ENCODE results near the gene IGFL2.
"Not testable (repeated sequence)": the region's sequence is repeated elsewhere in the genome, so short reads cannot be mapped to it uniquely, and the experiment has no call there.

The IGFL2 gene

GRCh38 chr19:46147791-46148288, at the start of gene IGFL2:
Gene IGFL2 (plus strand): TSS chr19:46148238. CDS start chr19:46148279, 41 bp downstream.
- Histone ChIP-seq H3K27ac (ENCODE audit: low read depth, low read length) (no peak within 1 kb of the TSS), H3K36me3 (ENCODE audit: insufficient read depth, low read length) (no peaks in the 10 kb centered on the region), H3K9me3 (ENCODE audit: low read length) (no peaks in the 10 kb centered on the region), H3K27me3 (ENCODE audit: control insufficient read depth in 1 of 2, insufficient read depth in 2 of 2, low read length in 2 of 2) (no peaks in the 10 kb centered on the region), H3K4me1 (ENCODE audit: insufficient read depth, low read length) (no peaks in the 10 kb centered on the region), H3K9ac (ENCODE audit: low read length) (no peak within 1 kb of the TSS), H3K4me3 (ENCODE audit: low read depth in 1 of 2, low read length in 2 of 2) (no peak within 1 kb of the TSS)

- no peaks in the 10 kb centered on the region for H3K27me3 ChIP-seq (ENCODE audit: control insufficient read depth in 1 of 2, insufficient read depth in 2 of 2, low read length in 2 of 2)
- no peak overlapping the region for H3K4me3 ChIP-seq (ENCODE audit: low read depth in 1 of 2, low read length in 2 of 2)
- no peak overlapping the region for H3K9ac ChIP-seq (ENCODE audit: low read length)
- H3K4me1 ChIP-seq (ENCODE audit: insufficient read depth, low read length) = no peaks in the 10 kb centered on the region
- no peak overlapping the region for H3K27ac ChIP-seq (ENCODE audit: low read depth, low read length)
- H3K9me3 ChIP-seq (ENCODE audit: low read length) = no peaks in the 10 kb centered on the region
- H3K36me3 ChIP-seq (ENCODE audit: insufficient read depth, low read length) = no peaks in the 10 kb centered on the region
Measured at GRCh38 chr19:46100344-46100743, 47.7 kb upstream of the IGFL2 start.

- H3K4me1 ChIP-seq (ENCODE audit: insufficient read depth, low read length) = no peaks in the 10 kb centered on the region
Measured at GRCh38 chr19:46101293-46101692, 46.7 kb upstream of the IGFL2 start.

GRCh38 chr19:46102333-46102732, 45.7 kb upstream of the IGFL2 start:
- not testable (repeated sequence) for H3K4me3 ChIP-seq (ENCODE audit: low read depth in 1 of 2, low read length in 2 of 2); H3K27me3 ChIP-seq (ENCODE audit: control insufficient read depth in 1 of 2, insufficient read depth in 2 of 2, low read length in 2 of 2); H3K36me3 ChIP-seq (ENCODE audit: insufficient read depth, low read length); H3K27ac ChIP-seq (ENCODE audit: low read depth, low read length); H3K9ac ChIP-seq (ENCODE audit: low read length); H3K9me3 ChIP-seq (ENCODE audit: low read length); H3K4me1 ChIP-seq (ENCODE audit: insufficient read depth, low read length)

More at GRCh38 chr19:46101293-46101692, 46.7 kb upstream of the IGFL2 start:
- Histone ChIP-seq H3K27ac (ENCODE audit: low read depth, low read length) (no peak overlapping the region), H3K9ac (ENCODE audit: low read length) (no peak overlapping the region), H3K4me3 (ENCODE audit: low read depth in 1 of 2, low read length in 2 of 2) (no peak overlapping the region), H3K9me3 (ENCODE audit: low read length) (no peaks in the 10 kb centered on the region), H3K36me3 (ENCODE audit: insufficient read depth, low read length) (no peaks in the 10 kb centered on the region), H3K27me3 (ENCODE audit: control insufficient read depth in 1 of 2, insufficient read depth in 2 of 2, low read length in 2 of 2) (no peaks in the 10 kb centered on the region)

GRCh38 chr19:46107371-46107770, 40.7 kb upstream of the IGFL2 start:
- Histone ChIP-seq H3K9me3 (ENCODE audit: low read length) (no peaks in the 10 kb centered on the region), H3K9ac (ENCODE audit: low read length) (no peak overlapping the region), H3K27ac (ENCODE audit: low read depth, low read length) (no peak overlapping the region), H3K4me3 (ENCODE audit: low read depth in 1 of 2, low read length in 2 of 2) (no peak overlapping the region), H3K27me3 (ENCODE audit: control insufficient read depth in 1 of 2, insufficient read depth in 2 of 2, low read length in 2 of 2) (no peaks in the 10 kb centered on the region), H3K36me3 (ENCODE audit: insufficient read depth, low read length) (no peaks in the 10 kb centered on the region), H3K4me1 (ENCODE audit: insufficient read depth, low read length) (peaks cover 2% of the 10 kb centered on the region)

- Histone ChIP-seq H3K36me3 (ENCODE audit: insufficient read depth, low read length) (no peaks in the 10 kb centered on the region), H3K4me1 (ENCODE audit: insufficient read depth, low read length) (peaks cover 23% of the 10 kb centered on the region), H3K9me3 (ENCODE audit: low read length) (no peaks in the 10 kb centered on the region), H3K27ac (ENCODE audit: low read depth, low read length) (no peak overlapping the region), H3K27me3 (ENCODE audit: control insufficient read depth in 1 of 2, insufficient read depth in 2 of 2, low read length in 2 of 2) (no peaks in the 10 kb centered on the region), H3K4me3 (ENCODE audit: low read depth in 1 of 2, low read length in 2 of 2) (no peak overlapping the region), H3K9ac (ENCODE audit: low read length) (no peak overlapping the region)
Measured at GRCh38 chr19:46109876-46110275, 38.2 kb upstream of the IGFL2 start.

GRCh38 chr19:46111376-46111775, 36.7 kb upstream of the IGFL2 start:
- no peak overlapping the region for H3K27ac ChIP-seq (ENCODE audit: low read depth, low read length)
- H3K36me3 ChIP-seq (ENCODE audit: insufficient read depth, low read length) = no peaks in the 10 kb centered on the region
- H3K9me3 ChIP-seq (ENCODE audit: low read length) = no peaks in the 10 kb centered on the region
- H3K9ac ChIP-seq (ENCODE audit: low read length) = no peak overlapping the region
- no peak overlapping the region for H3K4me3 ChIP-seq (ENCODE audit: low read depth in 1 of 2, low read length in 2 of 2)
- H3K4me1 ChIP-seq (ENCODE audit: insufficient read depth, low read length) = peaks cover 30% of the 10 kb centered on the region
- H3K27me3 ChIP-seq (ENCODE audit: control insufficient read depth in 1 of 2, insufficient read depth in 2 of 2, low read length in 2 of 2) = no peaks in the 10 kb centered on the region

- H3K9me3 ChIP-seq (ENCODE audit: low read length) = no peaks in the 10 kb centered on the region
- no peaks in the 10 kb centered on the region for H3K36me3 ChIP-seq (ENCODE audit: insufficient read depth, low read length)
- no peak overlapping the region for H3K9ac ChIP-seq (ENCODE audit: low read length)
- peaks cover 30% of the 10 kb centered on the region for H3K4me1 ChIP-seq (ENCODE audit: insufficient read depth, low read length)
- H3K27me3 ChIP-seq (ENCODE audit: control insufficient read depth in 1 of 2, insufficient read depth in 2 of 2, low read length in 2 of 2) = no peaks in the 10 kb centered on the region
- H3K4me3 ChIP-seq (ENCODE audit: low read depth in 1 of 2, low read length in 2 of 2) = no peak overlapping the region
- H3K27ac ChIP-seq (ENCODE audit: low read depth, low read length) = no peak overlapping the region
Measured at GRCh38 chr19:46112527-46112926, 35.5 kb upstream of the IGFL2 start.

- Histone ChIP-seq H3K27ac (ENCODE audit: low read depth, low read length) (peak overlapping the region; percentile 16), H3K36me3 (ENCODE audit: insufficient read depth, low read length) (no peaks in the 10 kb centered on the region), H3K9ac (ENCODE audit: low read length) (no peak overlapping the region), H3K4me1 (ENCODE audit: insufficient read depth, low read length) (peaks cover 30% of the 10 kb centered on the region), H3K9me3 (ENCODE audit: low read length) (no peaks in the 10 kb centered on the region), H3K27me3 (ENCODE audit: control insufficient read depth in 1 of 2, insufficient read depth in 2 of 2, low read length in 2 of 2) (no peaks in the 10 kb centered on the region), H3K4me3 (ENCODE audit: low read depth in 1 of 2, low read length in 2 of 2) (no peak overlapping the region)
Measured at GRCh38 chr19:46113726-46114125, 34.3 kb upstream of the IGFL2 start.

GRCh38 chr19:46115396-46116106, 32.5 kb upstream of the IGFL2 start:
- Histone ChIP-seq H3K27ac (ENCODE audit: low read depth, low read length) (no peak overlapping the region), H3K36me3 (ENCODE audit: insufficient read depth, low read length) (no peaks in the 10 kb centered on the region), H3K4me1 (ENCODE audit: insufficient read depth, low read length) (peaks cover 30% of the 10 kb centered on the region), H3K27me3 (ENCODE audit: control insufficient read depth in 1 of 2, insufficient read depth in 2 of 2, low read length in 2 of 2) (no peaks in the 10 kb centered on the region), H3K9ac (ENCODE audit: low read length) (no peak overlapping the region), H3K9me3 (ENCODE audit: low read length) (no peaks in the 10 kb centered on the region), H3K4me3 (ENCODE audit: low read depth in 1 of 2, low read length in 2 of 2) (no peak overlapping the region)

GRCh38 chr19:46116121-46116520, 31.9 kb upstream of the IGFL2 start:
- Histone ChIP-seq H3K27ac (ENCODE audit: low read depth, low read length) (no peak overlapping the region), H3K36me3 (ENCODE audit: insufficient read depth, low read length) (no peaks in the 10 kb centered on the region), H3K9me3 (ENCODE audit: low read length) (no peaks in the 10 kb centered on the region), H3K27me3 (ENCODE audit: control insufficient read depth in 1 of 2, insufficient read depth in 2 of 2, low read length in 2 of 2) (no peaks in the 10 kb centered on the region), H3K4me1 (ENCODE audit: insufficient read depth, low read length) (peaks cover 30% of the 10 kb centered on the region), H3K9ac (ENCODE audit: low read length) (no peak overlapping the region), H3K4me3 (ENCODE audit: low read depth in 1 of 2, low read length in 2 of 2) (no peak overlapping the region)

GRCh38 chr19:46118136-46118535, 29.9 kb upstream of the IGFL2 start:
- Histone ChIP-seq H3K9me3 (ENCODE audit: low read length) (no peaks in the 10 kb centered on the region), H3K36me3 (ENCODE audit: insufficient read depth, low read length) (no peaks in the 10 kb centered on the region), H3K4me1 (ENCODE audit: insufficient read depth, low read length) (peaks cover 21% of the 10 kb centered on the region), H3K9ac (ENCODE audit: low read length) (no peak overlapping the region), H3K27me3 (ENCODE audit: control insufficient read depth in 1 of 2, insufficient read depth in 2 of 2, low read length in 2 of 2) (no peaks in the 10 kb centered on the region), H3K27ac (ENCODE audit: low read depth, low read length) (no peak overlapping the region), H3K4me3 (ENCODE audit: low read depth in 1 of 2, low read length in 2 of 2) (no peak overlapping the region)
